Peyer's patch (tissue), 4 donors: ENCODE results near the gene DSC2. TPM values are rescaled to one million over a fixed set of nuclear protein-coding genes. Genes with fewer than 3 reads are reported as not detected.
A peak's percentile ranks its signal among the peaks of the same experiment; 100 is the strongest.
"Not testable (repeated sequence)": the region's sequence is repeated elsewhere in the genome, so short reads cannot be mapped to it uniquely, and the experiment has no call there.

Experiments used
- DNase-seq, 3 donors: peaks; one replicate each; pipeline ENCODE4 v3.0.0-alpha.2; 2017 to 2019
- H3K27ac ChIP-seq, 4 donors: fragments of 200-600 bp; sonication (generic); one replicate each; pipeline ENCODE4 v1.5.1; 2016 to 2019
- H3K27me3 ChIP-seq, 2 donors: fragments of 200-600 bp; sonication (generic); one replicate each; pipeline ENCODE4 v1.5.1; 2019
- H3K36me3 ChIP-seq, 3 donors: fragments of 200-600 bp; sonication (generic); one replicate each; pipeline ENCODE4 v1.5.1; 2016 to 2019
- H3K4me1 ChIP-seq, 4 donors: fragments of 200-600 bp; sonication (generic); one replicate each; pipeline ENCODE4 v1.5.1; 2016 to 2019
- H3K4me3 ChIP-seq, 4 donors: fragments of 200-600 bp; sonication (generic); 1 replicate in 3 of 4; 2 replicates in 1 of 4; pipeline ENCODE4 v1.5.1; 2016 to 2019; ENCODE audit warnings: mild to moderate bottlenecking in 1 of 4
- H3K9me3 ChIP-seq, 4 donors: fragments of 200-600 bp; sonication (generic); one replicate each; pipeline ENCODE4 v1.5.1; 2016 to 2019; ENCODE audit warnings: mild to moderate bottlenecking in 1 of 4
- POLR2A ChIP-seq, 2 donors: fragments of 450-650 bp; IDR thresholded peaks; one replicate each; pipeline ENCODE4 v1.5.1; 2017; ENCODE audit warnings: antibody characterized with exemption in 2 of 2, mild to moderate bottlenecking in 2 of 2, moderate library complexity in 2 of 2
- total RNA-seq, 4 donors: library from RNA; depleted of rRNA; stranded (reverse); fragments of >200 nt; gene quantifications; one replicate each; pipeline ENCODE4 v1.1.0, GENCODE V29; 2016
- TF ChIP-seq, protein P1 (sequence below), 6 experiments: fragments of 450-650 bp in 4 of 6; fragments of 200-600 bp in 2 of 6; sonication (generic) in 1 of 6; IDR thresholded peaks; one replicate each; pipeline ENCODE4 v1.5.1; 2017 to 2019; ENCODE audit warnings: antibody characterized with exemption in 6 of 6, mild to moderate bottlenecking in 3 of 6, moderate library complexity in 1 of 6

DSC2 gene
- total RNA-seq, 4 donors from 2014 or later, result 9.9 to 90.0 (median 59.6) TPM

DNA sequence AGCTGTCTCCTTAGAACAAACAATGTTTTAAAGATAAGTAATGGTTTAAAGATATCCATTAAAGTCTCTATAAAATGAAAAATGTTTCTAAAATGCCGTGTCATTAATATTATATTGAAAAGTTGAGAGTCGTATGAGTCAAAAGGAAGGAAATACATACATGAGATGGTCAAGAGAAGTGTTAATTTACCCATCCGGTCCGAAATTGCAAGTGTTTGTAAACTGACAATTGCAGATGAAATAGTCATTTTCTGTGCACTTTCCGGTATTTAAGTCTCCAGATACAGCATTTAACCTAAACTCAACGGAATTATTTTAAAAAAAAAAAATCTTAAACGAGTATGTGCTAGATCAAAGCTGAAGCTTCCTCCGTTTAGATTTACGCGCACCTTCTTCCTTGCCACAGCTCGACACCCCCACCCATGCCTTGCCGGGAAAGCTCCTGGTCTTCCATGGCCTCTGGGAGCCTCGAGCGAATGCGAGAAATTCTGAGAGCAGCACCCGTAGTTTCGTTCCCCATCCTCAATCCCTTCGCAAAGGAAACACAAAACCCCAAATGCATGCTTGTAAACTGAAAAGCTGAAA is 61.4 kb downstream of the DSC2 start:
- Histone ChIP-seq H3K4me3 (peak overlapping the region in 2 of 4 donors; percentile 46 to 55), H3K27ac (no peak overlapping the region)

DNA sequence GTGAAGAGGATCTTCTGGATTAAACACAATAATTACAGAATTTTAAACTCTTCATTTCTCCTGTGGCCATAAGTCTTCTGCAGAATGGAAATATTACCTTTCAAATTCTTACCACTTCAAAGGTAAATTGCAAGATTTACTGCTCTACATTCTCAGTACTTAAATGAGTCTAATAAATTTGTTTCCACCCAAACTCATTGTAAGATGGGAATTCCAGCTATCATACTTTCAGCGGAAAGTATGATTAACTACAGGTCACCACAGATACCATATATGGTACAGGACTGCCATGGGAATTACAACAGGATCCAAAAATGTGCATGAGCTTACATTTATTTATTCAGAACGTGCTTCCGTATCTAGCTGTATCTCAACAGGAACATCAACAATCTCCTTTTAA is 62.8 kb downstream of the DSC2 start:
- no peak overlapping the region for H3K27ac ChIP-seq
- H3K27me3 ChIP-seq, result peaks cover 0 to 22% of the 10 kb centered on the region in 2 donors
- DNase-seq, result no peak
- TF ChIP-seq, protein P1, sequence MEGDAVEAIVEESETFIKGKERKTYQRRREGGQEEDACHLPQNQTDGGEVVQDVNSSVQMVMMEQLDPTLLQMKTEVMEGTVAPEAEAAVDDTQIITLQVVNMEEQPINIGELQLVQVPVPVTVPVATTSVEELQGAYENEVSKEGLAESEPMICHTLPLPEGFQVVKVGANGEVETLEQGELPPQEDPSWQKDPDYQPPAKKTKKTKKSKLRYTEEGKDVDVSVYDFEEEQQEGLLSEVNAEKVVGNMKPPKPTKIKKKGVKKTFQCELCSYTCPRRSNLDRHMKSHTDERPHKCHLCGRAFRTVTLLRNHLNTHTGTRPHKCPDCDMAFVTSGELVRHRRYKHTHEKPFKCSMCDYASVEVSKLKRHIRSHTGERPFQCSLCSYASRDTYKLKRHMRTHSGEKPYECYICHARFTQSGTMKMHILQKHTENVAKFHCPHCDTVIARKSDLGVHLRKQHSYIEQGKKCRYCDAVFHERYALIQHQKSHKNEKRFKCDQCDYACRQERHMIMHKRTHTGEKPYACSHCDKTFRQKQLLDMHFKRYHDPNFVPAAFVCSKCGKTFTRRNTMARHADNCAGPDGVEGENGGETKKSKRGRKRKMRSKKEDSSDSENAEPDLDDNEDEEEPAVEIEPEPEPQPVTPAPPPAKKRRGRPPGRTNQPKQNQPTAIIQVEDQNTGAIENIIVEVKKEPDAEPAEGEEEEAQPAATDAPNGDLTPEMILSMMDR (IDR thresholded peaks at IDR 0.05), result no peak
- no peak for TF ChIP-seq POLR2A (IDR thresholded peaks at IDR 0.05)
- no peaks in the 10 kb centered on the region for H3K36me3 ChIP-seq
- peaks cover 0 to 7% (median 0%) of the 10 kb centered on the region in 4 donors for H3K9me3 ChIP-seq
- no peak overlapping the region for H3K4me3 ChIP-seq
- peaks cover 0 to 25% (median 0%) of the 10 kb centered on the region in 4 donors for H3K4me1 ChIP-seq

More for the DNA sequence above, 61.4 kb downstream of the DSC2 start:
- H3K9me3 ChIP-seq, result peaks cover 0 to 7% (median 0%) of the 10 kb centered on the region in 4 donors
- H3K36me3 ChIP-seq, result no peaks in the 10 kb centered on the region
- peaks cover 0 to 25% (median 0%) of the 10 kb centered on the region in 4 donors for H3K4me1 ChIP-seq
- TF ChIP-seq, protein P1 (IDR thresholded peaks at IDR 0.05), result no peak
- no peak for TF ChIP-seq POLR2A (IDR thresholded peaks at IDR 0.05)
- DNase-seq, result no peak
- peaks cover 0 to 22% of the 10 kb centered on the region in 2 donors for H3K27me3 ChIP-seq

DNA sequence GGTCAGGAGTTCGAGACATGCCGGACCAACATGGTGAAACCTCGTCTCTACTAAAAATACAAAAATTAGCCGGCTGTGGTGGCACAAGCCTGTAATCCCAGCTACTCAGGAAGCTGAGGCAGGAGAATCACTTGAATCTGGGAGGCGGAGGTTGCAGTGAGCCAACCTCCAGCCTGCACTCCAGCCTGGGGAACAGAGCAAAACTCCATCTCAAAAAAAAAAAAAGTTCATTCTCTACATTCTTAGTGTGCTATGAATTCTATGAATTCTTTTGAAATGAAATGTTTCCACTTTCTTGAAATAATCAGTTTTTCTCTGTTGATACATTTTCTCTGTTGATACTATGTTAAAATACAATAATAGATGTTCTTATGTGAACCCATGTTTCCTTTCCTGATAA is 64.5 kb downstream of the DSC2 start:
- not testable (repeated sequence) for H3K4me3 ChIP-seq, H3K36me3 ChIP-seq

DNA sequence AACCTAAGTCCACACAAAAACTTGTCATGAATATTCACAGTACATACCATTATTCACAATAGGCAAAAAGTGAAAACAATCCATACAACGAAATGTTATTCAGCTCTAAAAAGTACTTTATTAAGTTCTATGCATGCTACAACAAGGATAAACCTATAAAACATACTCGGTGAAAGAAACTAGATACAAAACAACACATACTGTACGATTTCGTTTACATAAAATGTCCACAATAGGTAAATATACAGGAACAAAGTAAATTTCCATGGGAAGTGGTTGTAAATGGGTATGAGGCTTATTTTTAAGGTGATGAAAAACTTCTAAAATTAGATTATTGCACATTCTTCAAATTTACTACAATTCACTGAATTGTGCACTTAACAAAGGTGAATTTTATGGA is 67.7 kb downstream of the DSC2 start:
- no peak for DNase-seq
- Histone ChIP-seq H3K27ac (no peak overlapping the region), H3K9me3 (no peaks in the 10 kb centered on the region), H3K36me3 (no peaks in the 10 kb centered on the region), H3K27me3 (no peaks in the 10 kb centered on the region), H3K4me1 (no peaks in the 10 kb centered on the region), H3K4me3 (no peak overlapping the region)
- TF ChIP-seq, protein P1 (IDR thresholded peaks at IDR 0.05), result no peak
- no peak for TF ChIP-seq POLR2A (IDR thresholded peaks at IDR 0.05)

More for the DNA sequence above, 64.5 kb downstream of the DSC2 start:
- H3K27ac ChIP-seq, DNase-seq, H3K9me3 ChIP-seq: not testable (repeated sequence)
- peaks cover 0 to 18% of the 10 kb centered on the region in 2 donors for H3K27me3 ChIP-seq
- H3K4me1 ChIP-seq, result peaks cover 0 to 20% (median 0%) of the 10 kb centered on the region in 4 donors

DNA sequence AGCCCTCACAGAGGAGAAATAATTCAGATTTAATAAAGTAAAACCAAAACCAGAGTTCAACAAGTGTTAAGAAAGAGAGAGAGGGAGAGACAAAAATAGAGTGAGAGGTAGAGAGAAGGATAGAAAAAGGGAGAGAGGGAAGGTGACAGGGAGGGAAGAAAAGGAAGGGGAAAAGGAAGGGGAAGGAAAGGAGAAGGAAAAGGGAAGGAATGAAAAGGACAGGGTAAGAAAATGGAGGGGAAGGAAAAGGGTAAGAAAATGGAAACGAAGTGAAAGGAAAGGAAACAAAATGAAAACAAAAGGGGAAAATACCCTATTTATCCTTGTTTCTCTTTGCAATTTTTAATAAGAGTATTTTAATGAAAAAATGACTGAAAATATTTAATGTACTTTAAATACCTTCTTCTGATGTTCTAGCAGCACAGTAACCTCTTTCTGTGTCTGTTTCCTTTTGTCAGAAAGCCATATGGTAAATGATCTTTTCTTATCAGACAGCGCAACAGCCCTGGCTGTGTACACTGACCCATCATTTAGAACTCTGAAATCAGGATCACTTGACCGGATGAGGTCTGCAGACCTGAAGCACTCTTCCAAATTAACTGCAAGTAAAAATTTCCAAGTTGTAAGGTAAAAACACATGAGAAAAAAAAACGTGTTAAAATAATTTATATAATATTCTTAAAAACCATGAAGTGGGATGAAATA is 71.5 kb downstream of the DSC2 start:
- no peaks in the 10 kb centered on the region for H3K27me3 ChIP-seq

More for the DNA sequence above, 71.5 kb downstream of the DSC2 start:
- no peak overlapping the region for H3K27ac ChIP-seq
- DNase-seq, result no peak
- H3K9me3 ChIP-seq, result no peaks in the 10 kb centered on the region
- no peaks in the 10 kb centered on the region for H3K36me3 ChIP-seq
- no peak overlapping the region for H3K4me3 ChIP-seq
- H3K4me1 ChIP-seq, result no peaks in the 10 kb centered on the region
- TF ChIP-seq, protein P1 (IDR thresholded peaks at IDR 0.05), result no peak
- TF ChIP-seq POLR2A (IDR thresholded peaks at IDR 0.05), result no peak
